GM12872 (cell line): ENCODE results near the gene GNE.

ENCODE experiments used
- TF ChIP-seq, protein P1 (sequence below): IDR thresholded peaks from 3 replicates; pipeline ENCODE4 v1.5.1; 2011; ENCODE audit warnings: low read depth, mild to moderate bottlenecking, low read length, moderate library complexity; ENCODE audit not compliant: insufficient read depth

Gene GNE

DNA sequence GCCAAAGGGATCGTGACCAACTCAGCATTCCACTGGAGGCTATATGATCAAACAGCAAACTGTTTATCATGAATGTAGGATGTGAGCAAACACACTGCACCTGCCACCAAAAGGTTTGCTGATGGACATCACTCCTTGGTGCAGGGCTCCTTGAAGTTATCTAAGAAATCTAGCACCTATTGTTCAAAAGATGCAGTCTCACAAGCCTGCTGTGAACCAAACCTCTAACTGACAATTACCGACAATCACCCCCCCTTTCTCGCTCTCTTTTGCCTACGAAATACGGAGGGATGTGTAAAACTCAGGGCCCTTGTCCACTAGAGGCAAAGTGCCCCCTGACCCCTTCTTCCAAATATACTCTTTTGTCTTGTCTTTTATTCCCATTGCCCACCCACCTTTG is 70.0 kb downstream of the GNE start:
- TF ChIP-seq, protein P1, sequence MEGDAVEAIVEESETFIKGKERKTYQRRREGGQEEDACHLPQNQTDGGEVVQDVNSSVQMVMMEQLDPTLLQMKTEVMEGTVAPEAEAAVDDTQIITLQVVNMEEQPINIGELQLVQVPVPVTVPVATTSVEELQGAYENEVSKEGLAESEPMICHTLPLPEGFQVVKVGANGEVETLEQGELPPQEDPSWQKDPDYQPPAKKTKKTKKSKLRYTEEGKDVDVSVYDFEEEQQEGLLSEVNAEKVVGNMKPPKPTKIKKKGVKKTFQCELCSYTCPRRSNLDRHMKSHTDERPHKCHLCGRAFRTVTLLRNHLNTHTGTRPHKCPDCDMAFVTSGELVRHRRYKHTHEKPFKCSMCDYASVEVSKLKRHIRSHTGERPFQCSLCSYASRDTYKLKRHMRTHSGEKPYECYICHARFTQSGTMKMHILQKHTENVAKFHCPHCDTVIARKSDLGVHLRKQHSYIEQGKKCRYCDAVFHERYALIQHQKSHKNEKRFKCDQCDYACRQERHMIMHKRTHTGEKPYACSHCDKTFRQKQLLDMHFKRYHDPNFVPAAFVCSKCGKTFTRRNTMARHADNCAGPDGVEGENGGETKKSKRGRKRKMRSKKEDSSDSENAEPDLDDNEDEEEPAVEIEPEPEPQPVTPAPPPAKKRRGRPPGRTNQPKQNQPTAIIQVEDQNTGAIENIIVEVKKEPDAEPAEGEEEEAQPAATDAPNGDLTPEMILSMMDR = no peak

DNA sequence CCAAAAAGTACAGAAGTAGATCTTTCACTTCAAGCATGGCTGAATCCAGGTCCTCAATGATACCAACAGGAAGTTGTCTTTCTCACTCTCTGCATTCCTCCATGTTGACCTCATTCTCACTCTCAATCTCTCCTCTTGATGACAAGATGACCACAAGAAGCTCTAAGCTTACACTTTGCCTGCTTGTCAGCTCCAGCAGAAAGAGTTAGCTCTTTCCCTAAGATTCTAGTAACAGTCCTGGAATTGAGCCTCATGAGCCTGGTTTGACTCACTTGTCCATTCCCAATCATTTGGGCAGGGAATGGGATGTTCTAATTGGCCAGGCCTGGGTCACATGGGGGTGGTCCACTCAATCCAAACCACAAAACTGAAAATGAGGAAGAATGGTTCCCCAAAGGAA is 70.8 kb downstream of the GNE start:
- TF ChIP-seq, protein P1 = no peak

DNA sequence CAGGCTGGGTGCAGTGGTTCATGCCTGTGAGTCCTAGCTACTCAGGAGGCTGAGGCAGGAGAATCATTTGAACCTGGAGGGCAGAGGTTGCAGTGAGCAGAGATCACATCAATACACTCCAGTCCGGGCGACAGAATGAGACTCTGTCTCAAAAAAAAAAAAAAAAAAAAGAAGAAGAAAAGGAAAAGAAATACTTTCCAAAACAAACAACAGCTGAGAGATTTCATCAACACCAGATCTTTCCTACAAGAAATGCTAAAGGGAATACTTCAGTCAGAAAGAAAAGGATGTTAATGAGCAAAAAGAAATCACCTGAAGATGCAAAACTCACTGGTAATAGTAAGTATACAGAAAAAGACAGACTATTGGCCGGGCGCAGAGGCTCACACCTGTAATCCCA is 80.7 kb downstream of the GNE start:
- TF ChIP-seq, protein P1 = no peak

DNA sequence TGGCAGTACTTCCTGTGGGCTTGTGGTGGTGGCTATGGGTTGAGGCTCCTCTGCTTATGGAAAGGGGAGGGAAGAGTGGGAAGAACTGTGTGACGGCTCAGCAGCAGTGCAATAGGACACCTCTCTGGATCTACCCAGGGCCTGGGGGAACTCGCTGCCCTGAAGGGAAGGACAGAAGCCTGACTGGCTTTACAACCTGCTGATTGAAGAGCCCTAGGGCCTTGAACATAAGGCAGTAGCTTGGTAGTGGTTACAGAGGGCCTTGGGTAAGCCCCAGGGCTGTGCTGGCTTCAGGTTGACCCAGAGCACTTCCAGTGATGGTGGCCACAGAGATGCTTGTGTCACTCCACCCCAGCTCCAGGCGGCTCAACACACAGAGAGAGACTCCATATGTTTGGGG is 83.5 kb downstream of the GNE start:
- TF ChIP-seq, protein P1 = no peak

DNA sequence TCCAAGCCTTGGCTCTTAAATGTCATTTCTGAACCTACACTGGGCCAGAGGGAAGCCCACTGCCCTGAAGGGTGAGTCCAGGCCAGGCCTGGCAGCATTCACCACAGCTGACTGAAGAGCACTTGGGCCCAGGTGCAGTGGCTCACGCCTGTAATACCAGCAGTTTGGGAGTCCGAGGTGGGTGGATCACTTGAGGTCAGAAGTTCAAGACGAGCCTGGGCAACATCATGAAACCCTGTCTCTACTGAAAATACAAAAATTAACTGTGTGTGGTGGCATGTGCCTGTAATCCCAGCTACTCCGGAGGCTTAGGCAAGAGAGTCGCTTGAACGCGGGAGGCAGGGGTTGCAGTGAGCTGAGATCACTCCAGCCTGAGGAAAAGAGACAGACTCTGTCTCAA is 84.0 kb downstream of the GNE start:
- TF ChIP-seq, protein P1 = no peak

DNA sequence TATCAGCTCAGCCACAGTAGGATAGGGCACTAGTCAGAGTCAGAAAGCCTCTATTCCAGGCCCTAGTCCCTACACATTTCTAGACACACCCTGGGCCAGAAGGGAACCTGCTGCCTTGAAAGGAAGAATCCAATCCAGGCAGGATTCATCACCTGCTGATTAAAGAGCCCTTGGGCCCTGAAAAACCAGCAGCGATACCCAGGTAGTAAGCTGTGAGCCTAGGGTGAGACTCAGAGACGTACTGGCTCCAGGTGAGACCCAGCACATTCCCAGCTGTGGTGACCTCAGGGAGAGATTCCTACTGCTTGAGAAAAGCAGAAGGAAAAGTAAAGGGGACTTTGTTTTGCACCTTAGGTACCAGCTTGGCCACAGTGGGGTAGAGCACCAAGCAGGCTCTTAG is 84.4 kb downstream of the GNE start:
- TF ChIP-seq, protein P1 = no peak

DNA sequence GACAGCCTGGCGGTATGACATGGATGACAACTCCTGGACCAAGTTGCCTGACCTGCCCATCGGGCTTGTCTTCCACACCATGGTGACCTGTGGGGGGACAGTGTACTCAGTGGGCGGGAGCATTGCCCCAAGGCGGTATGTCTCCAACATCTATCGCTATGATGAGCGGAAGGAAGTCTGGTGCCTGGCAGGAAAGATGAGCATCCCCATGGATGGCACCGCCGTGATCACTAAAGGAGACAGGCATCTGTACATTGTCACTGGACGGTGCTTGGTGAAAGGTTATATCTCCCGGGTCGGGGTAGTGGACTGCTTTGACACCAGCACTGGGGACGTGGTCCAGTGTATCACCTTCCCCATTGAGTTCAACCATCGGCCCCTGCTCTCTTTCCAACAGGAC is 87.7 kb downstream of the GNE start:
- TF ChIP-seq, protein P1 = no peak

DNA sequence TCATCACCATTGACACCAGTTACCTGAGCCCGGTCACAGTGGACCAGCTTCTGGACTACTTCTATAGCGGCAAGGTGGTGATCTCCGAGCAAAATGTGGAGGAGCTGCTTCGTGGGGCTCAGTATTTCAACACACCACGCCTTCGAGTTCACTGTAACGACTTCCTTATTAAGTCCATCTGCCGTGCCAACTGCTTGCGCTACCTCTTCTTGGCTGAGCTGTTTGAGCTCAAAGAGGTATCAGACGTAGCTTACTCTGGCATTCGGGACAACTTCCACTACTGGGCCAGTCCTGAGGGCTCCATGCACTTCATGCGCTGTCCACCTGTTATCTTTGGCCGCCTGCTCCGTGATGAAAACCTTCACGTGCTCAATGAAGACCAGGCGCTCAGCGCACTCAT is 88.5 kb downstream of the GNE start:
- TF ChIP-seq, protein P1 = no peak
